Measurements from ENCODE around the gene SLC39A8. TPM values are rescaled to one million over a fixed set of nuclear protein-coding genes. Genes with fewer than 3 reads are reported as not detected.

Gene SLC39A8
- polyA plus RNA-seq, 1 of the 3 experiments (the other 2 are of a cell fraction), result 1.5 TPM

DNA sequence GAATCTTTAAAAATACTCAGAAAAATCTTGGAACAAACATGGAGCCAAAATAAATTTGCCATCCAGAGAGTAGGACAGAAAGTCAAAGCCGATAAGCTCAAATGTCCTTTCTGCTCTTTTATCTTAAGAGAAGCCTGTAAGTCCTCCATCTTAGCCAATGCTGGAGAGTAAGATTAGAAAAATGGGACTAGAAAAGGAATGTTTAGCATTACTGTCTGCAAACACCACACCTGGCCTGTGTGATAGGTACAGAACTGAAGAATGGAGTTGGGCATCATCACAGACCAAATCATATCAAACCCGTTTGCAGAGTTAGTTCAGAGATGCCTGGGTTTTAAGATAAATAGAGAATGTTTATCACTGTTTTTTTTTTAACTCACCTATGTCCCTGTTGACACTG lies 10.5 kb upstream of the SLC39A8 start:
- H3K9ac ChIP-seq, result no peak overlapping the region
- 68% methylated on average over 2 of the region's 2 CpGs for WGBS (ENCODE audit: low lambda C conversion rate)
- DNase-seq, result no peak

DNA sequence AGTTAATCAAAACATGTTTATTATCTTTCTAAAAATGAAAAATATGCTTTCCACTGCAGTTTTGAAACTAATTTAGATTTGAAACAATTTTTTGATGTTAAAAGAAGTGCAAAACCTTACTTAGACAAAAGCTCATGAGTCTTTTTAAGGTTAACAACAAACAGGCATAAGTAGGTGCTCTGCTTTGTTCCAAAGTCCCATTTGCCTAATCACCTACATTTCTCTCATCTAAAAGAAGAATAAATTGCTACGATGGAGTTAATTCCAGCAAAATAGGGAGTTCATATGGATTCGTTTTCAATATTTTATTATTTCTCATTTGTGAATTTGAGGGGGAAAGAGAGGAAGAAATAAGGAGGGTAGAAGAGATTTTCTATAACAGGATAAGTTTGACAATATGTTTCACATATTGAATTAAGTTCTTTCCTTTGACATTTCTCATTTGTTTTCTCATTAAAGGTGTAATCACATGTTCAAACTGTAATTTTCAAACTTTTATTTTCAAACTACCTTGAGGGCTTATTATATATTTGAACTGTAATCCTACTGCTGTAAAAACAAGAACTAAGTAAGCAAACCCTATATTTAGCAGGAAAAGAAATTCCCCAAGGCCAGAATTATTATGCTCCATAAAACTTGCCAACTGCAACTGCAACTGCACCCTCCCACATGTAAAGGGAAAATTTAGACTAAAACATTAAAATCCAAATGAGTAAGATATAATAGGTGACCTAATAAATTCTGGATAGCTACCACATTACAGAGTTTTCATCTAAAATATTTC lies 9.6 kb upstream of the SLC39A8 start:
- Histone ChIP-seq H3K9me2 (no peaks in the 10 kb centered on the region), H2AFZ (ENCODE audit: low read depth) (no peak overlapping the region), H3K4me3 (ENCODE audit: low read depth in 2 of 2, low read length in 1 of 2) (no peak overlapping the region), H4K20me1 (ENCODE audit: insufficient read depth) (no peaks in the 10 kb centered on the region), H3K27me3 (ENCODE audit: insufficient read depth) (no peaks in the 10 kb centered on the region), H3K79me2 (ENCODE audit: insufficient read depth) (no peaks in the 10 kb centered on the region), H3K9me3 (no peaks in the 10 kb centered on the region), H3K36me3 (replicated peaks in 1 of 2; ENCODE audit: control insufficient read depth in 1 of 2, insufficient read depth in 2 of 2, low read length in 1 of 2) (no peaks in the 10 kb centered on the region), H3K27ac (ENCODE audit: low read depth in 2 of 2, low read length in 1 of 2) (no peak overlapping the region), H3K4me1 (ENCODE audit: control insufficient read depth in 1 of 2, insufficient read depth in 2 of 2, low read depth in 1 of 2, low read length in 1 of 2) (no peaks in the 10 kb centered on the region), H3F3A (replicated peaks; ENCODE audit: insufficient read depth) (no peaks in the 10 kb centered on the region), H3K9ac (no peak overlapping the region), H3K4me2 (no peak overlapping the region)
- 45% methylated on average over 2 of the region's 2 CpGs for WGBS (ENCODE audit: low lambda C conversion rate)
- ChIA-PET POLR2A (no interaction called here), CTCF (no interaction called here)
- DNase-seq, result no peak
- TF ChIP-seq GATA2 (CRISPR knock-in tag; IDR thresholded peaks at IDR 0.05), result no peak
- TF ChIP-seq TCF12 (IDR thresholded peaks at IDR 0.05), result no peak
- TF ChIP-seq SIN3A (IDR thresholded peaks at IDR 0.05; ENCODE audit: borderline replicate concordance, low read depth, low read length), result no peak
- no peak for TF ChIP-seq MEF2A (IDR thresholded peaks at IDR 0.05; ENCODE audit: borderline replicate concordance, low read depth)
- TF ChIP-seq, protein P1, sequence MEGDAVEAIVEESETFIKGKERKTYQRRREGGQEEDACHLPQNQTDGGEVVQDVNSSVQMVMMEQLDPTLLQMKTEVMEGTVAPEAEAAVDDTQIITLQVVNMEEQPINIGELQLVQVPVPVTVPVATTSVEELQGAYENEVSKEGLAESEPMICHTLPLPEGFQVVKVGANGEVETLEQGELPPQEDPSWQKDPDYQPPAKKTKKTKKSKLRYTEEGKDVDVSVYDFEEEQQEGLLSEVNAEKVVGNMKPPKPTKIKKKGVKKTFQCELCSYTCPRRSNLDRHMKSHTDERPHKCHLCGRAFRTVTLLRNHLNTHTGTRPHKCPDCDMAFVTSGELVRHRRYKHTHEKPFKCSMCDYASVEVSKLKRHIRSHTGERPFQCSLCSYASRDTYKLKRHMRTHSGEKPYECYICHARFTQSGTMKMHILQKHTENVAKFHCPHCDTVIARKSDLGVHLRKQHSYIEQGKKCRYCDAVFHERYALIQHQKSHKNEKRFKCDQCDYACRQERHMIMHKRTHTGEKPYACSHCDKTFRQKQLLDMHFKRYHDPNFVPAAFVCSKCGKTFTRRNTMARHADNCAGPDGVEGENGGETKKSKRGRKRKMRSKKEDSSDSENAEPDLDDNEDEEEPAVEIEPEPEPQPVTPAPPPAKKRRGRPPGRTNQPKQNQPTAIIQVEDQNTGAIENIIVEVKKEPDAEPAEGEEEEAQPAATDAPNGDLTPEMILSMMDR (IDR thresholded peaks at IDR 0.05), result no peak
- no peak for TF ChIP-seq EP300 (IDR thresholded peaks at IDR 0.05; ENCODE audit: borderline replicate concordance in 1 of 2, low read depth in 1 of 2, low read length in 1 of 2)
- TF ChIP-seq IRF3 (IDR thresholded peaks at IDR 0.05; ENCODE audit: low read depth, low read length), result no peak
- no peak for TF ChIP-seq FOSL2 (IDR thresholded peaks at IDR 0.05; ENCODE audit: borderline replicate concordance, low read depth)
- TF ChIP-seq SMC3 (IDR thresholded peaks at IDR 0.05; ENCODE audit: low read depth, low read length), result no peak
- TF ChIP-seq FOXM1 (IDR thresholded peaks at IDR 0.05; ENCODE audit: low read depth), result no peak
- TF ChIP-seq FOXJ3 (CRISPR knock-in tag; IDR thresholded peaks at IDR 0.05), result no peak

More for the DNA sequence above, 10.5 kb upstream of the SLC39A8 start:
- Histone ChIP-seq H3K9me3 (no peaks in the 10 kb centered on the region), H3K9me2 (no peaks in the 10 kb centered on the region), H3F3A (replicated peaks; ENCODE audit: insufficient read depth) (no peaks in the 10 kb centered on the region), H3K4me3 (ENCODE audit: low read depth in 2 of 2, low read length in 1 of 2) (no peak overlapping the region), H3K4me2 (no peak overlapping the region), H3K27ac (ENCODE audit: low read depth in 2 of 2, low read length in 1 of 2) (no peak overlapping the region), H3K27me3 (ENCODE audit: insufficient read depth) (no peaks in the 10 kb centered on the region), H3K79me2 (ENCODE audit: insufficient read depth) (no peaks in the 10 kb centered on the region), H2AFZ (ENCODE audit: low read depth) (no peak overlapping the region), H3K4me1 (ENCODE audit: control insufficient read depth in 1 of 2, insufficient read depth in 2 of 2, low read depth in 1 of 2, low read length in 1 of 2) (no peaks in the 10 kb centered on the region), H4K20me1 (ENCODE audit: insufficient read depth) (no peaks in the 10 kb centered on the region), H3K36me3 (replicated peaks in 1 of 2; ENCODE audit: control insufficient read depth in 1 of 2, insufficient read depth in 2 of 2, low read length in 1 of 2) (no peaks in the 10 kb centered on the region)
- TF ChIP-seq RFX5 (IDR thresholded peaks at IDR 0.05; ENCODE audit: low read length) (no peak), FOSL2 (IDR thresholded peaks at IDR 0.05; ENCODE audit: borderline replicate concordance, low read depth) (no peak), FOXM1 (IDR thresholded peaks at IDR 0.05; ENCODE audit: low read depth) (no peak), TEAD4 (IDR thresholded peaks at IDR 0.05; ENCODE audit: borderline replicate concordance, insufficient read depth) (no peak), EP300 (IDR thresholded peaks at IDR 0.05; ENCODE audit: borderline replicate concordance in 1 of 2, low read depth in 1 of 2, low read length in 1 of 2) (no peak), ELF1 (IDR thresholded peaks at IDR 0.05) (no peak), CHD2 (IDR thresholded peaks at IDR 0.05; ENCODE audit: low read length, partially characterized antibody) (no peak)
- ChIA-PET CTCF (no interaction called here), POLR2A (no interaction called here)
